Activated CD4-positive, alpha-beta T cell treated with anti-CD3 and anti-CD28 coated beads for 1 hour (primary cell): ENCODE measurements around the gene KDM5A.
"Not testable (repeated sequence)": the region's sequence is repeated elsewhere in the genome, so short reads cannot be mapped to it uniquely, and the experiment has no call there.

Experiments
- DNase-seq: peaks from one replicate; pipeline ENCODE4 v3.0.0-alpha.2; 2020

Gene KDM5A

DNA sequence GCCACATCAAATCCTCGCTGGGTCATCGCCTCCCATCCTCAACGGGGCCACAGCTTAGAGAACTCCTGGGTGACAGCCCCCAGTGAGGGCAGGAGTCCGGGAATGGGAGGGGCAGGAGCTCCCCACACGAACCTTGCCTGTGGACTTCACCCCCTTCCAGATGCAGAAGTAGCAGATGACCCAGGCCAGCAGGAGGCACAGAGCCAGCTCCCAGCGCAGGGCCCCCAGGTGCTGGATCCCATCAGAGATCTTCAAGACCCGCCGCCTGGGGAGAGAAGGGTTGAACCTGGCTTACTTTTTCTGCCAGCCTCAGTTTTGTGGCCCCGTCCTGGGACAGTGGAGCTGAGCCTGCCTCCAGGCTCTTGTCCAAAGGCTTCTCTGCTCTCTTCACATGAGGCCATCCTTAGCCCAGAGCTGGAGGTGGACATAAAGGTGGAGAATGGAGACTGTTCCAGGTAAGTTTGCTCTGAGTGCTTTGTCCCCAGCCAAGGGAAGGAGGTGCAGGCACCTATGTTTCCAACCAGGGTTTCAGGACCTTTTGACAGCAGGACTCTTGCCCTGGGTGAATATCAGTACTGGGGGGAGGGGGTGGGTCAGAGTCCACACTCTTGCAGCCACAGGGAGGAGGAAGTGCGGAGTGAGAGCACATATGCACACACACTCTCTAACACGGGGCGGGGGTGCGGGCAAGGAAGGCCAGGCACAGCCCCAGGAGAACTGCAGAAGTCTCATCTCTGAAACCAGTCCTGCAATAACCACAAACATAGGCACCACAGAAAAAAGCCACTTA, 151.9 kb downstream of the KDM5A start:
- DNase-seq = no peak

DNA sequence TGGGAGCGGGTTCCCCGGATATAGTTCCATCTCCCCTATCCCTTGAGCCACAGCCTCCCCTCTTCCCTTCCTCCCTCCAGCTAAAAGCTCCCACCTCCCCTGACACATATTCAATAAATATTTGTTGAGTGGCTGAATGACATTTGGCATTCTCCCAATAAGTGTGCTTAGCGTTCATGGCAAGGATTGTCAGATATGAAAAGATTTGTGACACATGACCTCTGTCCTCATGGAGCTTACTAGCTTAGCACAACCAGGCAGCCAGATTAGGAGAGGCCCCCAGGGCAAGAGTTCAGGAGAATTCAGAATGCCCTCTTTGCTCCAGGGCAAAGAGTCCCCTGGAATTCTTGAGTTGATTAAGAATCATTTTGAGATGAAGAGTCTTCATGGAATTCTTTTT, 152.7 kb downstream of the KDM5A start:
- DNase-seq = no peak

DNA sequence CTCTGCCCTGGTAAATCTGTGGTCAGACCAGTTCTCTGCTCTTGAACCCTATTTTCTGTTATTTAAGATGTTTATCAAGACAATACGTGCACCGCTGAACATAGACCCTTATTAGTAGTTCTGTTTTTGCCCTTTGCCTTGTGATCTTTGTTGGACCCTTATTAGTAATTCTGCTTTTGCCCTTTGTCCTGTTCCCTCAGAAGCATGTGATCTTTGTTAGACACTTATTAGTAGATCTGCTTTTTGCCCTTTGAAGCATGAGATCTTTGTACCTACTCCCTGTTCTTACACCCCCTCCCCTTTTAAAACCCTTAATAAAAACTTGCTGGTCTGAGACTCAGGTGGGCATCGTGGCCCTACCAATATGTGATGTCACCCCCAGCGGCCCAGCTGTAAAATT, 153.2 kb downstream of the KDM5A start:
- not testable (repeated sequence) for DNase-seq

DNA sequence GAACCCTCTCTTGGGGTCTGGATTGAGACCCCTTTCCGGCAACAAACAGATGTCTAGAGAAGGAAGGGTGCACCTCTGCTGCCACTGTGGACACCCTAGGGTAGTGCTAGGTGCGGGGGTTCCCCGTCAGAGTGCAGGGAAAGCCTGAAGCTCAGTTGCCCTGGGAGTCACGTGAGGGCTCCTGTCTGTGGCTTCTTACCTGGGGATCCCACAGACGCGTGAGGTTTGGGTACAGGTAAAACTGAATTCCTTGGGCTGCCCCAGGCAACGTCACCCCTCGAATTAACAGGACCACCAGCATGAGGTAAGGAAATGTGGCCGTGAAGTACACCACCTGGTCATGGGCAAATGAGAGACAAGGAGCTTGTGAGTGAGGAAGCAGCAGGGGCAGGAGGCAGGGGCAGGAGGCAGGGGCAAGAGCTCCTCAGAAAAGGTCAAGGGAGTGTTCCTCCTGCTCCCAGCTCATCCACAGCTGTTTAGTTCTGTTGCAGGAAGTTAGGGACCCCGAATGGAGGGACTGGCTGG, 154.2 kb downstream of the KDM5A start:
- no peak for DNase-seq

DNA sequence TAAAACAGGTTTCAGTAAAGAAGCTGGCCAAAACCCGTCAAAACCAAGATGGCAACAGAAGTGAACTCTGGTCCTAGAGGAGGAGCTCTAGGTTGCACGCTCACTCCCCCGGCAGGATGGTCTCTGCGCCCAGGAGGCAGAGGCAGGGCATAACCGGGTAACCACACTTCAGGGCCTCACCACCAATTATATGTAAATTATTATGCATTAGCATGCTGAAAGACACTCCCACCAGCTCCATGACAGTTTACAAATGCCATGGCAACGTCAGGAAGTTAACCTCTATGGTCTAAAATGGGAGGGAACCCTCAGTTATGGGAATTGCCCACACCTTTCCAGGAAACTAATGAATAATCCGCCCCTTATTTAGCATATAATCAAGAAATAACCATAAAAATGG, 155.1 kb downstream of the KDM5A start:
- no peak for DNase-seq

DNA sequence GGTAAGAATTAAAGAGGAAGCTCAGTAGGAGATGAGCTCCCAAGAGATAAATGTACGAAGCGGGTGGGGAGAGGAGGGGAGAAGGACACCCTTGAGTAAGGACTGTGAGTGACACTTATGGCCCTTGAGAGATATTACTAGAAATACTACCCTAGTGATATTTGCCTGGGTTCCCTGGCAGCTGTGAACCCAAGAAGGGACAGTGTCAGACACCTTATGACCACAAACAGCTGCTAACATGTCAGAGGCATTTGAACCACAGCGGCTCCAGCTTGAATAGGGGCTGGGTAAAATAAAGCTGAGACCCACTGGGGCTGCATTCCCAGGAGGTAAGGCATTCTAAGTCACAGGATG, 155.5 kb downstream of the KDM5A start:
- DNase-seq = no peak

DNA sequence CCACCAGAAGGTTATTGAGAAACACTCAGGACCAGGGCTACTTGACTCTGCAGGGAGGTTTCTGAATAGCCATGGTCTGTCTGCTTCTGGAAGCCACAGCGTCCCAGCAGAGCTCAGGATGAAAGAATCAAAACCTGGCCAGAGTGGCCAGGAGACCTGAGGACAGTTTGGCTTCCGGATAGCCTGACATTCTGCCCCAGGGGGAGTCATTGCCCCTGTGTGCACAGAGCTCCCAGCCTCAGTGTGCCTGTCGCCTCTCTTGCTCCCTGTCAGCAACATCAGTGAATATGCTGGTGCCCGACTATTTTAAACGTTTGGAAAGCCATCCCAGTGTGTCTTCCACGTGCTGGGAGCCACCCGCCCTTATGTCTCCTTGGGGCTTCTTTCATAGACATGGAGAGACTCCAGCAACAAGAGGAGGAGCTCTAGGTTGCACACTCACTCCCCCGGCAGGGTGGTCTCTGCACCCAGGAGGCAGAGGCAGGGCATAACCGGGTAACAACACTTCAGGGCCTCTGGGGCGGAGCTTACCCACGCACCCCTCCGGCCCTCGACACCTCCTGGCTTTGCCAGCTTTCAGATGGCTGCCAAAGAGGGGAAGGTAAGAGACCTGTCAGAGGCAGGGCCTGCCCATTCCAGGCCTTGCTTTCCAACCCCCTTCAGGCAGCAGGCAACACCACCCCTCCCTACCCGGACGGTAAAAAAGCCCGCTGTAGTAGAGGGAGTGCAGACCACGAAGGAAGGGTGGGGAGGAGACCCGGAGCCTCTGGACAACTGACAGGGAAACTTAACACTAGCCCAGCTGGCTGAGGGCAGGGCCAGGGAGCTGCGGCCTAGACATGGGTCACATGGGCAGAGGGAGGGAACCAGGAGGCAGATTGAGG, 156.1 kb downstream of the KDM5A start:
- no peak for DNase-seq

DNA sequence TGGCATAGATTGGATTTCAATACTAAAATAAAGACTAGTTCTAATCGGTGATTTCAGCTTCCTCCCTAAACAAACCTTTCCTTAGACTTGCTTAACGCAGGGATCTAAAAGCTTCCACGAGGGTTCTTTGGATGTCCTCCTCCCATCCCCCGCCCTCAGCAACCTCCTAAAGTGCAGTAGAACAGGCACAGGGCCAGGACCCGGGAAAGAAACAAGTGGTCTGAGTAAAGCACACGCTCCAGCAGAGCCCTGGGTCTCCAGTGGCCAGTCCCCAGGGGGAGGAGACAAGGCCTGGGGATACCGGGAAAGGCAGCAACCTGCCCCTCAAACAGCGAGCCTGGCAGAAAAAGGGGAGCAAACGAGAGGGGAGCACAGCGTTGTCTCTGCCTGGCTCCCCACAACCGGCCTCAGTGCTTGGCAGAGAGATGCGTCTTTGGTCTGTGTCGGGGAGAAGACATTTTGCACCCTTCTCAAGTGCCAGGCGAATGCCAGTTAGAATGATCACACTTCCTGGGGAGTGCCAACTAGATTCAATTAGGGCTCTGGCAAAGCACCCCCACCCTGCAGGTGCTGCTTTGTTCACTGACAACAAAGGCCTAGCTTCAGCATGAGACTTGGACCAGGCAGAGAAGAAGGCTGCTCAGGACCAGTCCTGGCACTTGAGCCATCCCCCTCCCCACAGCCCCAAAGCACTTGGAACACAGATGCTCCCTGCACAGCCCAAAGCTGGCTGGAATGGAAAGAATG, 158.0 kb downstream of the KDM5A start:
- DNase-seq = no peak
